Immature natural killer cell (primary cell): ENCODE measurements around the gene RHOG. TPM values are rescaled to one million over a fixed set of nuclear protein-coding genes. Genes with fewer than 3 reads are reported as not detected.

Experiments used
- DNase-seq, 3 donors: peaks; one replicate each; pipeline ENCODE4 v3.0.0; 2022; ENCODE audit warnings: mixed read lengths in 1 of 3
- H3K27ac Mint-ChIP-seq, 6 donors: one replicate each; pipeline ENCODE4 v1.8.0; 2020; ENCODE audit warnings: mixed read lengths in 6 of 6, mild to moderate bottlenecking in 5 of 6, inconsistent platforms in 4 of 6, moderate library complexity in 3 of 6
- H3K27me3 Mint-ChIP-seq, 3 donors: one replicate each; pipeline ENCODE4 v1.8.0; 2020 to 2021; ENCODE audit warnings: low read depth in 3 of 3, mild to moderate bottlenecking in 3 of 3, mixed read lengths in 3 of 3, moderate library complexity in 3 of 3, inconsistent platforms in 1 of 3
- H3K36me3 Mint-ChIP-seq, 3 donors: one replicate each; pipeline ENCODE4 v1.8.0; 2020; ENCODE audit warnings: mixed read lengths in 3 of 3, inconsistent platforms in 2 of 3, mild to moderate bottlenecking in 2 of 3
- H3K4me1 Mint-ChIP-seq, 2 donors: one replicate each; pipeline ENCODE4 v1.8.0; 2020; ENCODE audit warnings: inconsistent platforms in 2 of 2, mild to moderate bottlenecking in 2 of 2, mixed read lengths in 2 of 2, moderate library complexity in 1 of 2
- H3K4me3 Mint-ChIP-seq, 5 donors: one replicate each; pipeline ENCODE4 v1.8.0; 2020; ENCODE audit warnings: mild to moderate bottlenecking in 5 of 5, mixed read lengths in 5 of 5, inconsistent platforms in 3 of 5, moderate library complexity in 3 of 5
- H3K9me3 Mint-ChIP-seq, 6 donors: one replicate each; pipeline ENCODE4 v1.8.0; 2020; ENCODE audit warnings: mild to moderate bottlenecking in 6 of 6, mixed read lengths in 6 of 6, inconsistent platforms in 4 of 6, moderate library complexity in 3 of 6
- polyA plus RNA-seq, 3 donors: library from polyadenylated mRNA; unstranded; fragments of 300-500 nt; fragmentation: Illumina TruSeq; gene quantifications; one replicate each; pipeline ENCODE4 v1.2.3, GENCODE V29; 2021

Gene RHOG
- polyA plus RNA-seq, 3 donors from 2014 or later: 167 to 292 (median 199) TPM

DNA sequence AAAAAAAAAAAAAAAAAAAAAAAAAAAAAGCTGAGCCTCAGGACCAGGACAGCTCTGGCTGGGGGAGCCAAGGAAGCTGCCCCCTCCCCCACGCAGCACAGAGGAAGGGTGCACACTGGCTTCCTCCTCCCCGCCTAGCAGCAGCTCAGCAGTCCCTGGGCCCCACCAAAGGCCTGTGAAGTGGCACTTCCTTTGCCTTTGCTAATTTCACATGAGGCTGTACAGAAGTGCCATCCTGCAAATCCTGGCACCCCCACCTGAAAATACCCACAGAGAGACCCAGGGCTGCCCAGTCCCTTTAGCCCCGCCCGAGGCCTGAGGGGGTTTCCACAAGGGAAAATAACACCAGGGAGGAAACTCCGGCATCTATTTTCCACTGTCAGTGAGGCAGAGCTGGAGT lies 3.9 kb downstream of the RHOG start:
- Mint-ChIP-seq H3K36me3 (peaks cover 7 to 10% (median 10%) of the 10 kb centered on the region in 3 donors), H3K27ac (peak overlapping the region; percentile 92 to 98 (median 95)), H3K4me3 (peak overlapping the region; percentile 88 to 97 (median 92)), H3K9me3 (no peaks in the 10 kb centered on the region), H3K4me1 (peaks cover 85 to 90% of the 10 kb centered on the region in 2 donors), H3K27me3 (peaks cover 19 to 26% (median 22%) of the 10 kb centered on the region in 3 donors)
- peak; percentile 51 to 57 (median 51) for DNase-seq

- Mint-ChIP-seq H3K27ac (peak overlapping the region; percentile 90 to 98 (median 94)), H3K4me1 (peaks cover 93 to 95% of the 10 kb centered on the region in 2 donors), H3K36me3 (peaks cover 7 to 14% (median 13%) of the 10 kb centered on the region in 3 donors), H3K9me3 (no peaks in the 10 kb centered on the region), H3K27me3 (peaks cover 15 to 25% (median 20%) of the 10 kb centered on the region in 3 donors), H3K4me3 (peak overlapping the region; percentile 88 to 97 (median 92))
- no peak for DNase-seq
Observed at GRCh38 chr11:3835751-3836150, 5.0 kb downstream of the RHOG start.

GRCh38 chr11:3834664-3835461 lies 5.9 kb downstream of the RHOG start:
- Mint-ChIP-seq H3K36me3 (peaks cover 7 to 14% (median 14%) of the 10 kb centered on the region in 3 donors), H3K4me3 (peak overlapping the region; percentile 88 to 97 (median 92)), H3K27me3 (peaks cover 15 to 20% (median 15%) of the 10 kb centered on the region in 3 donors), H3K27ac (peak overlapping the region; percentile 90 to 98 (median 94)), H3K9me3 (no peaks in the 10 kb centered on the region), H3K4me1 (peaks cover 99 to 100% of the 10 kb centered on the region in 2 donors)
- DNase-seq: peak in 1 of 3 donors; percentile 22

DNA sequence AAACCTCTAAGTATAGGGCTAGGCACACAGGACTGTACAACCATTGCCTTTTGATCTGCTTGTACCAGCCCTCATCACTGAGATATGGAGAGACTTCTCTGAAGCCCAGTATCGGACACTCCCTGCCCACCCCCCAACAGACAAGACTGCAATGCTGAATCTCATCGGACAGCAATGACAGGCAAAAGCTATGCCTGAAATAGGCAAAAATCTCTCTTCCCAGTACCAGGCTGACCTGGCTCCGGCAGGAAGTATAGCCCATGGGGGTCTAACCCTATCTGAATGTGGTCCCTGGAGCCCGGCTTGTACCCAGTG lies 6.5 kb downstream of the RHOG start:
- Mint-ChIP-seq H3K9me3 (no peaks in the 10 kb centered on the region), H3K27me3 (peaks cover 10 to 15% (median 12%) of the 10 kb centered on the region in 3 donors), H3K36me3 (peaks cover 7 to 14% (median 14%) of the 10 kb centered on the region in 3 donors), H3K4me1 (peaks cover 96 to 97% of the 10 kb centered on the region in 2 donors), H3K27ac (peak overlapping the region; percentile 90 to 98 (median 94)), H3K4me3 (peak overlapping the region; percentile 88 to 97 (median 92))
- no peak for DNase-seq

GRCh38 chr11:3833449-3833848 lies 7.3 kb downstream of the RHOG start:
- Mint-ChIP-seq H3K4me3 (peak overlapping the region; percentile 27 to 88 (median 41)), H3K27ac (peak overlapping the region; percentile 90 to 98 (median 94)), H3K9me3 (no peaks in the 10 kb centered on the region), H3K36me3 (peaks cover 7 to 14% (median 14%) of the 10 kb centered on the region in 3 donors), H3K27me3 (peaks cover 6 to 13% (median 8%) of the 10 kb centered on the region in 3 donors), H3K4me1 (peaks cover 88 to 91% of the 10 kb centered on the region in 2 donors)
- no peak for DNase-seq

DNA sequence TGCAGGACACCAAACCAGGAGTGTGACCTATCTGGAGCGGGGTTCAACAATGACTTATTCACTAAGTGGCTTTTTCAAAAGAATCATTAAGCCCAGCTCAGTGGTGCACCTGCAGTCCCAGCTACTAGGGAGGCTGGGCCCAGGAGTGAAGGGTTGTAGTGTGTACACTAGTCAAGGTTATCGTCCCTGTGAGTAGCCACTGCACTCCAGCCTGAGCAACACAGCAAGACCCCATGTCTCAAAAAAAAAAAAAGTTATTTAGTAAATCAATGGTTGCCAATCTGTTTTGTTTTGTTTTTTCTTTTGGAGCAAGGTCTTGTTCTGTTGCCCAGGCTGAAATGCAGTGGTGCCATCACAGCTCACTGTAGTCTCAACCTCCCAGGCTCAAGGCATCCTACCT lies 7.9 kb downstream of the RHOG start:
- no peaks in the 10 kb centered on the region for H3K9me3 Mint-ChIP-seq
- peak overlapping the region; percentile 85 to 98 (median 93) for H3K27ac Mint-ChIP-seq
- peaks cover 7 to 19% (median 14%) of the 10 kb centered on the region in 3 donors for H3K36me3 Mint-ChIP-seq
- peaks cover 6 to 13% (median 8%) of the 10 kb centered on the region in 3 donors for H3K27me3 Mint-ChIP-seq
- peaks cover 81 to 88% of the 10 kb centered on the region in 2 donors for H3K4me1 Mint-ChIP-seq
- DNase-seq: no peak
- peak overlapping the region; percentile 18 to 66 (median 41) for H3K4me3 Mint-ChIP-seq

DNA sequence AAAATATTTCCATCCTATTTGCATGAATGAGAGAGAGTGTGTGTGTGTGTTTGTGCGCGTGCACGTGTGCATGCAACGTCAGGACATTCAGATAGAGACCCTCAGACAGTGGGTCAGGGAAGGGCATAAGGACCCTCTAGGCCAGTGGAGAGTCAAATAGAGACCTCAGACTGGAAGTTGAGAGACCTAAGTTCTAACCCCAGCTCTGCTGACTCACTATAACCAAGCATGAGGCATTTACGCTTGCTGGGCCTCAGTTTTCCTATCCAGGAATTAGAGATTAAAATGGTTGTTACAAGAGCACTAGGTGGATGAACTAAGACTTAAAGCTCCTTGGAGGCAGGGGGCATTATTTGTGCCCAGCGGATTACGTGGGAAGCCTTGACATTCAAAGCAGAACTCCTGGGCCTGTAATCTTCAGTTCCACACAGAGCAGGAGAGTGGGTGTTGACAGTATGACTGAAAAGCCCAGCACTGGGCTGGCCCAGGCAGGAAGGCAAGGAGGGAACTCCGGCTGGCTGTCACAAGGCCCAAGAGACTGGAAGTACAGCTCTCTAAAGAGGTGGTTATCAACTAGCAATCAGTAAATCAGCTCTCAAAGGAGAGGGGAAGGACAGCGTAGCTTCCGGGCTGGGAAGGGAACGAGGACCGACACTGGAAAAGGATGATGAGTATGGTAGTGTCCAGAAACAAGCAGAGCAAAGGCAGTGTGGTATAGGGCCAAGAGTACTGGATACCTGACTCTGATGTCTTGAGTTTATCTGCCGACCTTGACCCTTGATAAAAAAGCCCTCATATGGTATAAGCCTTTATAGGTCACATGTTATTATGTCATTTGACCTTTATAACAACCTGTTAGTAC lies 9.2 kb downstream of the RHOG start:
- no peak for DNase-seq
- Mint-ChIP-seq H3K36me3 (peaks cover 7 to 26% (median 19%) of the 10 kb centered on the region in 3 donors), H3K27ac (peak overlapping the region; percentile 85 to 98 (median 93)), H3K4me1 (peaks cover 76 to 81% of the 10 kb centered on the region in 2 donors), H3K27me3 (peaks cover 6 to 13% (median 6%) of the 10 kb centered on the region in 3 donors), H3K9me3 (no peaks in the 10 kb centered on the region), H3K4me3 (peak overlapping the region; percentile 10 to 70 (median 57))

DNA sequence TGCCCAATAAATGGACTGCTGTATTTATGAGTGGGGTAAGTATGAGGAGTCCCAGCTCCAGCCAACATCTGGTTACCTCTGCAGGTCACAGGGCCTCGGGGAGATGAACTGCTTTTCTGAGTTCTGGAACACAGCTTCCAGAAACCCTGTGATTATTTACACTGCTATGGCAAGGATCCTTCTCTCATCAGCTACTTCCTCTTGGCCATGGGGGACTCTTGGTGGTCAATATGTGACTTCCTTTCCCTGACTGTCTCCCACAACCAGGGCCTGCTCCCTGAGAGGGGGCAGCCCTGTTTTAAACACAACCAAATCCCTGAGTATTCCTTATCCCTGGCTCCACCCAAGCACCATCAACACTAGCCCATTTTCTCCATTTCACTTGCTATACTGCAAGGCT lies 10.0 kb downstream of the RHOG start:
- H3K36me3 Mint-ChIP-seq: peaks cover 7 to 26% (median 19%) of the 10 kb centered on the region in 3 donors
- H3K4me3 Mint-ChIP-seq: peak overlapping the region in 4 of 5 donors; percentile 56 to 70 (median 66)
- peaks cover 73 to 78% of the 10 kb centered on the region in 2 donors for H3K4me1 Mint-ChIP-seq
- H3K9me3 Mint-ChIP-seq: no peaks in the 10 kb centered on the region
- peak overlapping the region; percentile 85 to 98 (median 93) for H3K27ac Mint-ChIP-seq
- H3K27me3 Mint-ChIP-seq: peaks cover 6 to 13% (median 6%) of the 10 kb centered on the region in 3 donors
- DNase-seq: no peak

DNA sequence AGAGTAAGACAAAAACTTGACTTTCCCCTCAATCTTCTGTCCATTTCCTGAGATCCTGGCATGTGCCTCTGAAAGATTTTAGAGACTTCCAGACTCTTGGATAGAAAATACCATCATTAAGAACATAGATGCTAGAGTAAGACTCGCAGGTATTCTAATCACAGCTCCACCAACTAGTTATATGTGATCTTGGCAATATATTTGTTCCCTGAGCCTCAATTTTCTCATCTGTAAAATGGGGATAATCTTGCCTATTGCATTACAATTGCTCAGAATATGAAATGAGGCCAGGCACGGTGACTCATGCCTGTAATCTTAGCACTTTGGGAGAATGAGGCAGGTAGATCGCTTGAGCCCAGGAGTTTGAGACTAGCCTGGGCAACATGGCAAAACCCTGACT lies 10.7 kb downstream of the RHOG start:
- Mint-ChIP-seq H3K4me3 (no peak overlapping the region), H3K27me3 (peaks cover 2 to 11% (median 4%) of the 10 kb centered on the region in 3 donors), H3K4me1 (peaks cover 73 to 78% of the 10 kb centered on the region in 2 donors), H3K27ac (peak overlapping the region; percentile 69 to 98 (median 93)), H3K9me3 (no peaks in the 10 kb centered on the region), H3K36me3 (peaks cover 5 to 20% (median 18%) of the 10 kb centered on the region in 3 donors)
- no peak for DNase-seq

- no peak for DNase-seq
- Mint-ChIP-seq H3K36me3 (peaks cover 0 to 15% (median 9%) of the 10 kb centered on the region in 3 donors), H3K4me3 (no peak overlapping the region), H3K27me3 (peaks cover 0 to 5% (median 2%) of the 10 kb centered on the region in 3 donors), H3K4me1 (peaks cover 61 to 66% of the 10 kb centered on the region in 2 donors), H3K27ac (peak overlapping the region; percentile 24 to 88 (median 62)), H3K9me3 (no peaks in the 10 kb centered on the region)
Observed at GRCh38 chr11:3827434-3828186, 13.1 kb downstream of the RHOG start.

DNA sequence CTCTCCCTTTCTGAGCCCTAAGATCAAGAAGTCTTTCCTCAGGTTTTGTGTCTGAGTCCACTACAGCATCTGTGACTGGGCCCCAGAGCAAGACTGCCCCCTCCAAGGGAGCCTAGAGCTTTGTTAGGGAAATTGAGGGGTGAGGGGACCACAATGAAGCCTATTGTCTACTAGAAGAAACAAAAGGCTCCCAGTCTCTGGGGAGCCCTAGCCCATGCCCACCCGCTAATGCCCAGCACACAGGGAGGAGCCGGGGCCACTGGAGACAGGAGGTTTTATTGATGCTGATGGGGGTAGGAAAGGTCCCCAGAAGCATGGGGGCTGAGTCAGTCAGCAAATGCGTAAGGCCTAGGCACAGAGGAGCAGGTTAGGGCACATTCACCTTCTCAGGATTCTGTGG lies 14.0 kb downstream of the RHOG start:
- Mint-ChIP-seq H3K27me3 (peaks cover 0 to 5% (median 2%) of the 10 kb centered on the region in 3 donors), H3K4me1 (peaks cover 54 to 58% of the 10 kb centered on the region in 2 donors), H3K9me3 (no peaks in the 10 kb centered on the region), H3K27ac (peak overlapping the region; percentile 24 to 93 (median 84)), H3K4me3 (no peak overlapping the region), H3K36me3 (peaks cover 0 to 15% (median 9%) of the 10 kb centered on the region in 3 donors)
- DNase-seq: no peak

DNA sequence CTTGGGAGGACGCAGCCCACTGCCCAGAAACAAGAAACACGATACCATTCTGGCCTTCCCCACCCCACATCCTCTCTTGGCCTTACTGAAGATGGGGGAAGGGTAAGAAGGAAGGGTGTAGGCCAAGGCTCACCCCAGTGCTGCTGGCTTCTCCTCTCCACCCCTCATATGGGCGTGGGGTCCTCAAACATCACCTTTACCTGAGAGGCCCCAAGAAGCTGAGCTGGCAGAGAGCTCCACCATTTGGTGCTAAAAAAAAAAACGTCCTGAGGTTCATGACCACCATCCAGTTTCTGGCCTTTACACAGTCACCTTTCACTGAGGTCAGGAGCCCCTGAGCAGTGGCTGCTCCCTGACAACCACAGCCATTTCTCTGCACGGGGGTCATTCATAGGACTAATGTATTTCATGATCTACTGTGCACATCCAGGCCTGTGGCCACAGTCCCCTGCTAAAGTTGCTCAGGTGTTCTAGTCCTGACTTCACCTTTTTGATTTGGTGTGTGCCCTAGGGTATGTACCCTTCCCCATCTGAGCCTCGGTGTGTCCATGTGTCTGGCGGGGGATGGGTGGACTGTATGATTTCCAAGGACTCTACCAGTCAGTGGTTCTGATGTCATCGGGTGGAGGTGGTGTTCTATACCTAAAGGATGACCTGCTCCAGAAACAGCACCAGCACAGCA lies 15.1 kb downstream of the RHOG start:
- Mint-ChIP-seq H3K36me3 (peaks cover 0 to 12% (median 5%) of the 10 kb centered on the region in 3 donors), H3K27me3 (peaks cover 0 to 2% (median 0%) of the 10 kb centered on the region in 3 donors), H3K27ac (peak overlapping the region; percentile 83 to 93 (median 91)), H3K4me3 (no peak overlapping the region), H3K4me1 (peaks cover 43 to 46% of the 10 kb centered on the region in 2 donors), H3K9me3 (no peaks in the 10 kb centered on the region)
- DNase-seq: no peak
